NCI-H2029 treated with DMSO at 0.1 percent for 48 hours (cell line): ENCODE results near the gene KIF21B.
"Not testable (repeated sequence)": the region's sequence is repeated elsewhere in the genome, so short reads cannot be mapped to it uniquely, and the experiment has no call there.

Experiments
- DNase-seq: peaks from one replicate; lab custom pipeline; 2025; lab: John Stamatoyannopoulos, UW

The KIF21B gene

GRCh38 chr1:200971428-200971903 is 52.0 kb downstream of the KIF21B start:
- no peak for DNase-seq

GRCh38 chr1:200970771-200971427 is 52.6 kb downstream of the KIF21B start:
- DNase-seq, result no peak

DNA sequence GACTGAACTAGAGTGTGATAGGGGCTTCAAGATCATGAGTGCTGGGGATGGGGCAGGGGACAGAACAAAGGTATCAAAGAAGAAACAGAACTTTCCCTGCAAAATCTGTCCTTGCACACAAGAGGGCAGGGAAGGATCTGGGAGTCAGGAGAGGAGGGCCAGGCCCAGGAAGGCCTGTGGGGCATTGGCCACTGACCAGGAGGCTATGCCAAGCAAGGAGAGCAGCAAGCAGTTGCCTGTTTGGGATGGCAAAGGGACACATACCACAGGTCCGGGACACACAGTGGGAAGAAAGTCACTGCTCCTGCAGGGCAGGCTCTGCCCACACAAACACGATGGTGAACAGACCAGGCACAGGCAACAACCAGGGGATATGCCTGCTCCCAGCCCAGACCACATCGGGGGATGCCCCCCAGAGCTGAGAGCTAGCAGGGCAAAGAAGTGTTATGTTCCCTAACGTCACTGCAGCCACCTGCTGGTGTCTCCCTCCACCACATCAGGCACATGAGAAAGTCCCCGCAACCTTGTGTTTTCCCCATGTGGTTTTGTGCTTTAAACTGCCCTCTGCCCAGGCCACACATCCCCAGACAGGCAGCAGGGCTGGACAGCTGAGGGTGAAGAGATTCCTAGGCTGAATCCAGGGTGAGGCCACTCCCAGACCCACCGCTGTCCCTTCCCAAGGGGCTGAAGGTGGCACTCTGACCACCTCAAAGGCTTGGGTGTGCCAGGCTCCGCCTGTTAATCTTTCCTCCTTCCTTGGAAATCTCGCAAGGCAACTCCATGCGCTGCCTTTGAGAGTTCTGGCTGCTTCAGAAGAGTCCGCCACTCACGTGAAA is 53.6 kb downstream of the KIF21B start:
- no peak for DNase-seq

DNA sequence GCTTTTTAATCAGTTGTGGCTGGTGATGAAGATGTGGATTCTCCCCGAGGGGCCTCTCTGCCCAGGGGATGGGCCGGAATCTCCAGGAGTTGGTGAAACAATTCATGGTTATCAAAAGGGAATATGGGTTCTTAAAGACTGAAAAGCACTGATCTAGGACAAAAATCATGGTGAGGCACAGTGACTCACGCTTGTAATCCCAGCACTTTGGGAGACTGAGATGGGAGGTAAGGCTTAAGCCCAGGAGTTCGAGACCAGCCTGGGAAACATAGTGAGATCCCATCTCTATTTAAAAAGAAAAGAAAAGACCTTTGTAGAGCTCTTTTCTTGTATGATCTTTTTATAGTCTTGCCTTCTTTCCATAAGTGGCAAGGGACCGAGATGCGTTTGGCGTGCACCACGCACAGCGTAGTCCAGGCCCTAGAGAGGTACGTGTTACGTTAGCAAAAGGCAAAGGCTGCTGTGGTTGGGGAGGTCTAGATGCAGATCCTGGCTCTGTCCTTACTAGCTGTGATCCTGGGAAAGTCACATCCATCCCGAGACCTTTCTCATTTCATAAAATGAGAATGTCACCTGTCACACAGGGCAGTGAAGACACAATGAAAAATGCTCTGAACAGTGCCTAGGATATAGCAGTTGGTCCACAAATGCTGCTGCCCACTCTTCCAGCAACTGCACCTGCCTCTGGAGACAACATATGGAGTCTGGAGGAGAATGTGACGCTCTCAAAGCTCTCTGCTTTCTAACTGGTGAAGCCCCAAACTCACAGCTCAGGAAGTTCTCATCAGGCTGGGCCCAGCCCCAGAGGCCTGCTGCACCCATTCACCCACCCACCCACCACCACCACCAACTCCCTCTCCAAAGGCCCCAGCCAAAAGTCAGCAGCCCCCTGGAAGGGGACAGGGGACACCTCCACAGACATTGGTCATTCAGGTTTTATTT is 54.8 kb downstream of the KIF21B start:
- no peak for DNase-seq

DNA sequence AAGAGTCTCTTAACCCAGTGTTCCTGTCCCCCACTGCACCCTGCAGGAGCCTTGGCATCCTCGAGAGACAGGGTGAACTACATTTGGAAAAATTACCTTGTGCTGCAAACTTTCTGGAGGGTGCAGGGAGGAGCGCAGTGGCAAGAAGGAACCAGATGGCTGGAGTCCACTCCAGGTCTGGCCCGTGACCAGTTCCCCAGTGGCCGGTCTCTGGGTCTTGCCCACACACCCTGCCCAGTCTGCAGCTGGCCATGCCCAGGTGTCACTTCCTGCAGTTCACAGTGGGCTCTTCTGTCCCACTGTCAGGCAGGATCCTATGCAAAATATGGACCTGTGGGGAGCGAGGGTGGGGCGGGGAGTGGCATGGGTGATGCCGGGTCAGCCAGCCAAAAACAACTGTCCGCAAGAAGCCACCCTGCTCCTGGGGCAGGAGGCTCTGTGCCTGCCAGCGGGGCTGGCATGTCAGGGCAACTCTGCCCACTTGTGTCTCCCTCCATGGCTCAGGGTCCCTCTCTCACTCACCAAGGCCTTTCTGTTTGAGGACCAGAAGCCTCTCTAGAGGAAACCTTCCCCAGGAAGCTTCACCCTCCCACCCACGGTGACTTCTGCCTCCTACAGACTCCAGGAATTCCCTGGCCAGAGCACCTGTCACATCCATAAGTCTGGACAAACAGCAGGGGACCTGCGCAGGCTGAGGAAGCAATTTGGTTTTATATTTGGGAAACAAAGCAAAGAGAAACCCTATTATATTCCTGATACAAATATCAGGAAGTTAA is 55.6 kb downstream of the KIF21B start:
- no peak for DNase-seq

- no peak for DNase-seq
Measured at GRCh38 chr1:200966934-200967333, 56.6 kb downstream of the KIF21B start.

DNA sequence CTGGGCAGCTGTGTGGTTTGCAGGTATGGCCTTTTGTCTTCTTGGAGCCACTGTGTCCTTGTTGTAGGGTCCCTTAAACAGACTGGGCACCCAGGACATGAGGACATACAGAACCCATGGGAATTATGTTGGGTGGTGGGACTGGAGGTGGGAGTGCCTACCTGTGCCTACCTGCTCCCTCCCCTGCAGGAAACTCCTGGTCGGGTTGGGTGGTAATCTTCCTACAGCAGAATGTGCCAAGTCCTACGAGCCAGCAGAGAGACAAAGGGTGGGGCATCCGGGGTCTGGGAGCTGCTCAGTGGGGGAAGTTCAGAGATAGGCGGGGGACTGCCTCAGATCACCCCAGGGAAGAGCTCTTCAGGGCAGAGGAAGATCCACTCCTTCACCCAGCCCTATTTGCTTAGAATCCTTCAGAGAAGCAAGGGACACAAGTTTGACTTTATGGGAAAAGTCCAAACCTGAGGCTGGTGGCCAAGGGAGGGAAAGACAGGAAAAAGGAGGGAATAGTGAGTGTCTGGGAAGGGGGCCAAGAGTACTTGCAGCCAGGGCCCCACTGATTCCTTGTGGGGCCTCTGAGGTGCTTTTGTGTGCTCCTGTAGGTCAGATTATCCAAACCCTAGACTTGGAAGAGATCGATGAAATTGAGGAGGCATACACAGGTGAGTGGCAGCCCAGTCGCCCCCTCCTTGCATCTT is 58.3 kb downstream of the KIF21B start:
- DNase-seq, result no peak

DNA sequence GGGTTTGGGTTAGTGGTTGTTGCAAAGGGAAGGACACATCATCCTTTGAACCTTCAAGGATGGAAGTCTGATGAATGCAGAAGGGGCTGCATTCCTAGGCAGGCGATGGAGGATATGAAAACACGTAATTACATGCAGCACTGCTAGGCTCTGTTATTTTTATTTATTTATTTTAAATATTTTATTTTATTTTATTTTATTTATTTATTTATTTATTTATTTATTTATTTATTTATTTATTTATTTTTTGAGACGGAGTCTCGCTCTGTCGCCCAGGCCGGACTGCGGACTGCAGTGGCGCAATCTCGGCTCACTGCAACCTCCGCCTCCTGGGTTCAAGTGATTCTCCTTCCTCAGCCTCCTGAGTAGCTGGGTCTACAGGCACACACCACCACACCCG is 59.6 kb downstream of the KIF21B start:
- not testable (repeated sequence) for DNase-seq

DNA sequence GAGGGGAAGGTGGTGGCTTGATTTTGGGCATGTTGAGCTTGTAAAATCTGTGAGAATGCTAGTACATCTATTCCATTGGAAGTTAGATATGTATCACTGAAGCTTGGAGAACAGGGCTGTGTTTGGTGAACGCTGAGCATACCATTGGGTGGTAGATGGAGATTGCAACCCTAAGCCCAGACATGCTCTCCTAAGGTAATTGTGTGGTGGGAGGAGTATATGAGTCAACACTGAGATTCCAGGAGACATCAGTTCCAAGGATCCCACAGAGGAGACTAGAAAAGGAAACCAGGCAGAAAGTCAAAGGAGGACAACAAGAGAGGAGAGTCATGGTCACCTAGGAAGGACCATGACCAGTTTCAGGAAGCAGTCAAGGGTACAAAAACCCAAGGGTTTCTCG is 60.4 kb downstream of the KIF21B start:
- DNase-seq, result no peak

GRCh38 chr1:200962631-200963030 is 60.9 kb downstream of the KIF21B start:
- DNase-seq, result no peak

DNA sequence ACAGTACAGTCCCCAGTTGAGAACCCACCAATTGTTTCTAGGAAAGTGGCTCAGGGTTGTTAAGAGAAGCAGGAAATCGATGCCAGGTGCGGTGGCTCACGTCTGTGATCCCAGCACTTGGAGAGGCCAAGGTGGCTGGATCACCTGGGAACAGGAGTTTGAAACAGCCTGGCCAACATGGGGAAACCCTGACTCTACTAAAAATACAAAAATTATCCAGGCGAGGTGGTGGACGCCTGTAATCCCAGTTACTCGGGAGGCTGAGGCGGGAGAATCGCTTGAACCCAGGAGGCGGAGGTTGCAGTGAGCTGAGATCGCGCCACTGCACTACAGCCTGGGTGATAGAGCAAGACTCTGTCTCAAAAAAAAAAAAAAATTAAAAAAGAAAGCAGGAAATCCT is 61.4 kb downstream of the KIF21B start:
- not testable (repeated sequence) for DNase-seq

- DNase-seq, result no peak
Measured at GRCh38 chr1:200960948-200961340, 62.6 kb downstream of the KIF21B start.

DNA sequence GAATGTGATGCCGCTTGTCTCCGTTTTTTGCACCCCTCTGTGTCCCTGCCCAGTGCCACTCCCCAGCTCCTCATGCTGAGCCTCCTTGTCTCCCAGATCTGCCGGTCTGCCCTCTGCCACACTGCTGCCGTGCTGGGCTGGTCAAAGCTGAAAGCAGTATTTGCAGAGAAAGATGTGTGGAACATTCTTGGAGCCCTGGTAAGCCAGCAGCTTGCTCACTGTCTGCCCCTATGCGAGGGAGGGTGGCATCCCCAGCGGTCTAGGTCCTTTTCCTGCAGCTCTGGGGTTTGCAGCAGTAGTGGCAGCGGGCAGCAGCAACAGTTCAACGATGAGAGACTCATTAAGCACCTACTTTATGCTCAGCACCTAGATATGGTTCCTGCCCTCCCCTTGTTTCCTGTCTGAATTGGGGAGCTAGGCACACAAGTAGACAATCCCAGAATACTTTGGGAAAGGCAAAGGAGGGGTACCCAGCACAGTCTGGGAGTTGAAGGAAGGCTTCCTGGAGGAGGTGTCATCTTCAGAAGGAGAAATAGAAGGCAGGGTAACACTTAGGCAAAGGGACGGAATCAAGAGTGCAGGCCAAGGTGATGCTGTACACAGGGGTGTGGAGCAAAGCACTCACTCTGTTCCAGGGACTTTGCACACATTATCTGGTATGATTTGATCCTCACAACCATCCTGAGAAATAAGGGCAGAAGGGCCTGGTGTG is 63.1 kb downstream of the KIF21B start:
- no peak for DNase-seq

DNA sequence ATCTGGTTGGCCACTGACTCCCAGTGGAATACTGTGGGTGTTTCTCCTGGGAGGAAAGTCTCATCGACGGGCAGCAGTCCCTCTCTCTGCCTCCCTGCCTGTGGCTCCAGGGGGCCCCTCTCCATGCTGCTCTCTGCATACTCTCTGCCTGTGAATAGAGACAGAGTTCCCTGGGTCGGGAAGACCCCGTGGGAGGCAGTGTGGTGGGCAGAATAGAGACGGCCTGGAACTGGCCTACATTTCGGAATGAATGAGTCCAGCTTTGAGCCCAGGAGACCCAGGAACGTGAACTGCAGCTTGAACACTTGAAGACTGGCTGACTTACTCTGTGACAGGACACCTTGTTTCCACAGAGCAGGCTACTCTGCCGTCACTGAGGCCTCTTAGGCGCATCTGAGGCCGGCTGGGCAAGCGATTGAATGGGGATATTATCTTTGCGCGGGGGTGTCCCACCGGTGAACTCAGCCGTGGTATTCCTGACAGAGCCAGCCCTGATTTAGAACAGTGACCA is 64.0 kb downstream of the KIF21B start:
- DNase-seq, result no peak

- DNase-seq, result no peak
Measured at GRCh38 chr1:200958597-200958996, 64.9 kb downstream of the KIF21B start.

DNA sequence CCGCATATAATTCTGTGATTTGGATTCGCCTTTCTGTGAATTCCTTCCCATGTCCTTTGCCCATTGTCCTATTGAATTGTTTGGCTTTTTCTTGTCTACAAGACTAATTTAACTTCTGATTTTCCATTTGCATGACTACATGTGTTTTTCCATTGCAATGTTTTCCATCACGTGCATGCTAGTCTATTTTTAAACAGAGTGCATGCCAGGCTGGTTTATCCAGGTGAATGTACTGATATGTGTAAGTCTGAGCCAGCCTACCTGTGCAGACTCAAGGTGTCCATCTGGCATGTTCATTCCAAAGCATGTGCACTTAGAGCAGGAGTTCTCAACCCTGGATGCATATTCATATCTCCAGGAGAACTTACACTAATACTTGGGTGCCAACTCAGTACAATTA is 69.1 kb downstream of the KIF21B start:
- no peak for DNase-seq

DNA sequence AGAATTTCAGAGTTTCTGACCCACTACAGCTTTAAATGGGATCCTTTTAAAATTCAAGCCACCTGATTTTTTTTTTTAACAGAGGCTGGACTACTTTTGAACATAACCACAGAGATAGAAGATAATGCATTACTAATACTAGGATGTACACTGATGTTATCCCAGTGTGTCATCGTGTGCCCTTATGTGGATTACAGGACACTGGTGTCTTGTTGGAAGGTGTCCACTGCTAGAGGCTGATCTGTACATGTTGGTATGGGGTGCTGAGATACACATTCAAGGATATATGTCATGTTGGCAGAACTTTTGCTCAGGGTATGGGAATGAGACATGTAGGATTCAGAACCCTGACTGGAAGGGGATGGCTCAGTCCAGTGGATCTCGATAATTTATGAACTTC is 72.5 kb downstream of the KIF21B start:
- DNase-seq, result no peak

DNA sequence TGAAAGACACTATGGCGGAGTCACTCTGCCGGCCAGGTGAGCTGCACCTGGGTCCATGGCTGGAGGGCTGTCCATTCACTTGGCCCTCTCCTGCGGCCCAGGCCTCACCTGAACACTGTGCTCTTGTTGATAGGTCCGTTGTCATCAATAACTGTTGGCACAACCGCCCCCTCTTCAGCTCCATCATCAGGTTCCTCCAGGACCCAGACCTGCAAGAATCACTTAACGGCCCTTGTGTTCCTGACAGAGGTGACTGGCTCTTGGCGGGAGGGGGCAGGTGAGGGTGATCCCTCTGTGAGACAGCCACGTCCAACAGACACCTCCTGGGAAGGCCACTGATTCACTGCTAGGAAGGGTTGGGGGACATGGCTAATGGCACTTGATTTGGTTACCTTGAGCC is 73.9 kb downstream of the KIF21B start:
- DNase-seq, result no peak

GRCh38 chr1:200947059-200947566 is 76.4 kb downstream of the KIF21B start:
- no peak for DNase-seq

- no peak for DNase-seq
Measured at GRCh38 chr1:200945111-200945510, 78.4 kb downstream of the KIF21B start.
